ENCODE measurements around the gene TSR3.
"Not testable (repeated sequence)": the region's sequence is repeated elsewhere in the genome, so short reads cannot be mapped to it uniquely, and the experiment has no call there.

The TSR3 gene

GRCh38 chr16:1335996-1336395, 15.7 kb downstream of the TSR3 start:
- DNase-seq: no peak

- no peak for DNase-seq
These were observed 16.3 kb downstream of the TSR3 start for GRCh38 chr16:1335211-1335971.

GRCh38 chr16:1334739-1335138, 16.9 kb downstream of the TSR3 start:
- no peak for DNase-seq

GRCh38 chr16:1333854-1334700, 17.6 kb downstream of the TSR3 start:
- DNase-seq: no peak

GRCh38 chr16:1333149-1333812, 18.4 kb downstream of the TSR3 start, which contains the start of gene BAIAP3:
TSS of gene BAIAP3 (plus strand) at chr16:1333645. CDS start at chr16:1338550, 4,905 bp downstream.
- no peak for DNase-seq

- no peak for DNase-seq
These were observed 19.0 kb downstream of the TSR3 start for GRCh38 chr16:1332618-1333148.

- DNase-seq: peak; percentile 44
These were observed 19.7 kb downstream of the TSR3 start for GRCh38 chr16:1331712-1332617.

- no peak for DNase-seq
These were observed 20.6 kb downstream of the TSR3 start for GRCh38 chr16:1330931-1331711.

- DNase-seq: no peak
These were observed 21.3 kb downstream of the TSR3 start for GRCh38 chr16:1330260-1330914.

GRCh38 chr16:1328961-1329360, 22.7 kb downstream of the TSR3 start:
- DNase-seq: not testable (repeated sequence)

- not testable (repeated sequence) for DNase-seq
These were observed 23.5 kb downstream of the TSR3 start for GRCh38 chr16:1328136-1328535.

- no peak for DNase-seq
These were observed 24.1 kb downstream of the TSR3 start for GRCh38 chr16:1327619-1327947.

- DNase-seq: no peak
These were observed 24.6 kb downstream of the TSR3 start for GRCh38 chr16:1326946-1327618.

GRCh38 chr16:1326391-1326790, 25.3 kb downstream of the TSR3 start:
- DNase-seq: no peak

- no peak for DNase-seq
These were observed 25.9 kb downstream of the TSR3 start for GRCh38 chr16:1325673-1326371.

GRCh38 chr16:1325261-1325660, 26.4 kb downstream of the TSR3 start:
- DNase-seq: no peak

- no peak for DNase-seq
These were observed 27.3 kb downstream of the TSR3 start for GRCh38 chr16:1324286-1324826.

GRCh38 chr16:1323296-1324239, 28.1 kb downstream of the TSR3 start:
- no peak for DNase-seq

All from NCI-H226 (cell line).